NB4 (cell line): Measurements from ENCODE around the gene DPYSL5.

Source experiments
- DNase-seq: peaks from one replicate; pipeline ENCODE4 v3.0.0; 2010; ENCODE audit warnings: low read depth
- H3K4me3 ChIP-seq: one replicate; pipeline ENCODE4 v1.5.1; 2011; ENCODE audit warnings: mild to moderate bottlenecking, low read depth, low read length, moderate library complexity
- CTCF ChIP-seq: IDR thresholded peaks from one replicate; pipeline ENCODE4 v1.5.1; 2012; ENCODE audit warnings: low read depth, low read length
- MAX ChIP-seq: IDR thresholded peaks from 2 replicates; pipeline ENCODE4 v1.6.1; 2011; ENCODE audit warnings: low read depth, low read length
- MYC ChIP-seq: IDR thresholded peaks from 2 replicates; pipeline ENCODE4 v1.6.1; 2011; ENCODE audit warnings: low read depth, low read length
- POLR2A ChIP-seq: IDR thresholded peaks from 2 replicates; pipeline ENCODE4 v1.6.1; 2011; ENCODE audit warnings: mild to moderate bottlenecking; ENCODE audit not compliant: insufficient read length; ENCODE audit errors: extremely low read depth

Gene DPYSL5

GRCh38 chr2:26970928-26971627, 123.1 kb downstream of the DPYSL5 start:
- H3K4me3 ChIP-seq, result no peak overlapping the region
- no peak for TF ChIP-seq MYC
- no peak for DNase-seq

- no peak overlapping the region for H3K4me3 ChIP-seq
- TF ChIP-seq MAX (no peak), CTCF (no peak), POLR2A (no peak), MYC (no peak)
- no peak for DNase-seq
These were observed 124.2 kb downstream of the DPYSL5 start for GRCh38 chr2:26971911-26972786.

- TF ChIP-seq MYC (no peak), MAX (no peak), CTCF (no peak), POLR2A (no peak)
These were observed 126.4 kb downstream of the DPYSL5 start for GRCh38 chr2:26974352-26974751.

GRCh38 chr2:26975102-26975501, 127.2 kb downstream of the DPYSL5 start:
- no peak for DNase-seq
- TF ChIP-seq MAX (no peak), MYC (no peak), CTCF (no peak), POLR2A (no peak)

More at GRCh38 chr2:26974352-26974751, 126.4 kb downstream of the DPYSL5 start:
- DNase-seq, result no peak
- H3K4me3 ChIP-seq, result no peak overlapping the region

GRCh38 chr2:26975656-26976055, 127.7 kb downstream of the DPYSL5 start:
- no peak overlapping the region for H3K4me3 ChIP-seq
- no peak for TF ChIP-seq POLR2A
- TF ChIP-seq MYC, result no peak
- TF ChIP-seq MAX, result no peak
- no peak for TF ChIP-seq CTCF
- no peak for DNase-seq

More at GRCh38 chr2:26975102-26975501, 127.2 kb downstream of the DPYSL5 start:
- H3K4me3 ChIP-seq, result no peak overlapping the region

- TF ChIP-seq MYC (no peak), POLR2A (no peak), CTCF (no peak), MAX (no peak)
- no peak for DNase-seq
These were observed 128.3 kb downstream of the DPYSL5 start for GRCh38 chr2:26976237-26976636.

More at GRCh38 chr2:26976237-26976636, 128.3 kb downstream of the DPYSL5 start:
- no peak overlapping the region for H3K4me3 ChIP-seq
